WTC11 (cell line): ENCODE data around the gene SEC23IP.

Experiments
- FOXJ3 ChIP-seq: sonication (generic); formaldehyde crosslinking; IDR thresholded peaks from 2 replicates; pipeline ENCODE4 v1.9.0; 2021; ENCODE audit warnings: missing genetic modification reagents, mild to moderate bottlenecking, borderline replicate concordance
- HMGXB4 ChIP-seq: sonication (generic); formaldehyde crosslinking; IDR thresholded peaks from 2 replicates; pipeline ENCODE4 v1.8.1; 2023; ENCODE audit warnings: mild to moderate bottlenecking, moderate library complexity, missing genetic modification reagents
- NR1H2 ChIP-seq: sonication (generic); formaldehyde crosslinking; IDR thresholded peaks from 2 replicates; pipeline ENCODE4 v1.9.0; 2021; ENCODE audit warnings: mild to moderate bottlenecking, moderate library complexity, missing genetic modification reagents
- SMAD4 ChIP-seq: sonication (generic); formaldehyde crosslinking; IDR thresholded peaks from 2 replicates; pipeline ENCODE4 v1.8.0; 2022; ENCODE audit warnings: mild to moderate bottlenecking, missing genetic modification reagents
- ZNF138 ChIP-seq: sonication (generic); formaldehyde crosslinking; conservative IDR thresholded peaks from 2 replicates; pipeline ENCODE4 v1.8.1; 2022; ENCODE audit warnings: mild to moderate bottlenecking, moderate library complexity, missing genetic modification reagents
- TF ChIP-seq, protein P1 (sequence below): fragments of 200-600 bp; IDR thresholded peaks from 2 replicates; pipeline ENCODE4 v1.8.0; 2022; ENCODE audit warnings: antibody characterized with exemption

DNA sequence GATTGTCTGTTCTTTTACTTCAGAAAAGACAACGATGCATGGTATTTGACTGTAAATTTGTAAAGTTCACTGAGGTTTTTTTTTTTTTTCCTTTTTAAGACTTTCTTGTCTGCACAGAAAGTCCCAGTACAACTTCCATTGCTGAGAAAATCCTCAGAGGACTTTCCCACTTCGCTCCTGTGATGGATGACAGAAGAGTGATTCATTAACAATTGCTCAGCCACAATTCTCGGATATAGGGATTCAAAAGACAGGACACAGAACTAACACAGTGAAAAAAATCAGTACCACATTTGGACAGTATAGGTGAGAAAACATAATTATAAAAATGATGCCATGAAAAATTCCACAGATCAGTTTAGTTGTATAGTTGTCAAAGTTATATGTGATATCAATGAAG is 48.0 kb downstream of the SEC23IP start:
- TF ChIP-seq NR1H2 (CRISPR knock-in tag) (no peak), SMAD4 (CRISPR knock-in tag) (no peak), FOXJ3 (CRISPR knock-in tag) (no peak), HMGXB4 (no peak), ZNF138 (CRISPR knock-in tag) (no peak)
- TF ChIP-seq, protein P1, sequence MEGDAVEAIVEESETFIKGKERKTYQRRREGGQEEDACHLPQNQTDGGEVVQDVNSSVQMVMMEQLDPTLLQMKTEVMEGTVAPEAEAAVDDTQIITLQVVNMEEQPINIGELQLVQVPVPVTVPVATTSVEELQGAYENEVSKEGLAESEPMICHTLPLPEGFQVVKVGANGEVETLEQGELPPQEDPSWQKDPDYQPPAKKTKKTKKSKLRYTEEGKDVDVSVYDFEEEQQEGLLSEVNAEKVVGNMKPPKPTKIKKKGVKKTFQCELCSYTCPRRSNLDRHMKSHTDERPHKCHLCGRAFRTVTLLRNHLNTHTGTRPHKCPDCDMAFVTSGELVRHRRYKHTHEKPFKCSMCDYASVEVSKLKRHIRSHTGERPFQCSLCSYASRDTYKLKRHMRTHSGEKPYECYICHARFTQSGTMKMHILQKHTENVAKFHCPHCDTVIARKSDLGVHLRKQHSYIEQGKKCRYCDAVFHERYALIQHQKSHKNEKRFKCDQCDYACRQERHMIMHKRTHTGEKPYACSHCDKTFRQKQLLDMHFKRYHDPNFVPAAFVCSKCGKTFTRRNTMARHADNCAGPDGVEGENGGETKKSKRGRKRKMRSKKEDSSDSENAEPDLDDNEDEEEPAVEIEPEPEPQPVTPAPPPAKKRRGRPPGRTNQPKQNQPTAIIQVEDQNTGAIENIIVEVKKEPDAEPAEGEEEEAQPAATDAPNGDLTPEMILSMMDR: no peak
